Measurements from ENCODE around the gene GSTO2.

GSTO2 gene

DNA sequence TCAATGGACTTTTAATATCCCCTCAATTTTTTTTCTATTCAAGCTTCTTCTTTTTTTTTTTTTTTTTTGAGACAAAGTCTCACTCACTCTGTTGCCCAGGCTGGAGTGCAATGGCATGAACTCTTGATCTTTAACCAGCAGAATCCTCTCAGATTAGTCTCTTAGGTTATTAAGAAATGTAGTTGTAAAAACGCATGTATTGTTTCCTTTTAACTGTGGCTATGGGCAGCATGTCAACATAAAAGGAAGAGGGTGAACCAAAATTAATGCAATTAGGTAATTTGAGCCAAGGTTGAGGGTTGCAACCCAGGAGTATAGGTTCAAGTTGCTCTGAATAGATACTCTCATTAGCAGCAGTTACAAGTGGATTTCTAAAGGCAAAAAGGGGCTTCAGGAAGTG, 18.6 kb upstream of the GSTO2 start:
- Histone ChIP-seq H3F3A (ENCODE audit: insufficient read depth, low read length) (0 out of 2 replicates have a peak, but pooled peaks cover 4% of the 10 kb centered on the region), H3K79me2 (ENCODE audit: low read length) (peaks cover 9% of the 10 kb centered on the region), H3K4me2 (ENCODE audit: low read depth, low read length) (no peak overlapping the region), H3K36me3 (replicated peaks; ENCODE audit: insufficient read depth, low read length) (no peaks in the 10 kb centered on the region), H3K9ac (ENCODE audit: low read length) (no peak overlapping the region), H3K9me3 (replicated peaks; ENCODE audit: insufficient read depth, low read length) (no peaks in the 10 kb centered on the region), H3K9me2 (replicated peaks; ENCODE audit: insufficient read depth, low read length) (no peaks in the 10 kb centered on the region), H3K27me3 (replicated peaks; ENCODE audit: insufficient read depth, low read length) (no peaks in the 10 kb centered on the region), H2AFZ (ENCODE audit: low read length) (no peak overlapping the region), H3K4me3 (ENCODE audit: low read length) (no peak overlapping the region), H3K4me1 (ENCODE audit: low read length) (peaks cover 4% of the 10 kb centered on the region; the same call in 1 of the 2 replicates), H4K20me1 (ENCODE audit: insufficient read depth, low read length) (no peaks in the 10 kb centered on the region), H3K27ac (ENCODE audit: low read length) (no peak overlapping the region)
- TF ChIP-seq EZH2 (optimal IDR thresholded peaks at IDR 0.05; ENCODE audit: low read depth, low read length) (no peak), EZH2phosphoT487 (IDR thresholded peaks at IDR 0.05; ENCODE audit: low read length) (no peak)
- TF ChIP-seq, protein P1, sequence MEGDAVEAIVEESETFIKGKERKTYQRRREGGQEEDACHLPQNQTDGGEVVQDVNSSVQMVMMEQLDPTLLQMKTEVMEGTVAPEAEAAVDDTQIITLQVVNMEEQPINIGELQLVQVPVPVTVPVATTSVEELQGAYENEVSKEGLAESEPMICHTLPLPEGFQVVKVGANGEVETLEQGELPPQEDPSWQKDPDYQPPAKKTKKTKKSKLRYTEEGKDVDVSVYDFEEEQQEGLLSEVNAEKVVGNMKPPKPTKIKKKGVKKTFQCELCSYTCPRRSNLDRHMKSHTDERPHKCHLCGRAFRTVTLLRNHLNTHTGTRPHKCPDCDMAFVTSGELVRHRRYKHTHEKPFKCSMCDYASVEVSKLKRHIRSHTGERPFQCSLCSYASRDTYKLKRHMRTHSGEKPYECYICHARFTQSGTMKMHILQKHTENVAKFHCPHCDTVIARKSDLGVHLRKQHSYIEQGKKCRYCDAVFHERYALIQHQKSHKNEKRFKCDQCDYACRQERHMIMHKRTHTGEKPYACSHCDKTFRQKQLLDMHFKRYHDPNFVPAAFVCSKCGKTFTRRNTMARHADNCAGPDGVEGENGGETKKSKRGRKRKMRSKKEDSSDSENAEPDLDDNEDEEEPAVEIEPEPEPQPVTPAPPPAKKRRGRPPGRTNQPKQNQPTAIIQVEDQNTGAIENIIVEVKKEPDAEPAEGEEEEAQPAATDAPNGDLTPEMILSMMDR (IDR thresholded peaks at IDR 0.05; ENCODE audit: low read length), result no peak
- no peak for DNase-seq

DNA sequence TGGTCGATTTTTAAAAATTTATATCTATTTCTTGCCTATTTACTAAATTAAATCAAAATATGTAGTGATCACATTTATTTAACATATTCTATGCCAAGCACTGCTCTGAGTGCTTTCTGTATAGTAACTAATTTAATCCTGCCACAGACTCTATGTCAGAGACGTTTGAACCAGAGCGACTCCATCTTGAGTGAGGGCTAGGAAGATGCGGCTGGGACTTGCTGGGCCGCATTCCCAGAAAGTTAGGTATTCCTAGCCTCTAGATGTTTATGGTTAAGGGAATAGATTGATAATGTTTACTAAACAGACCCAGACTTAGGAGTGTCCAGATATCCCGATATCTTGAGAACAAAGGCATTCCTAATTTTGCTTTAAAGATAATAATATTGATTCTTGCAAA, 17.5 kb upstream of the GSTO2 start:
- Histone ChIP-seq H3K27ac (ENCODE audit: low read length) (no peak overlapping the region), H4K20me1 (ENCODE audit: insufficient read depth, low read length) (no peaks in the 10 kb centered on the region), H3K9me2 (replicated peaks; ENCODE audit: insufficient read depth, low read length) (no peaks in the 10 kb centered on the region), H3K9ac (ENCODE audit: low read length) (no peak overlapping the region), H3K27me3 (replicated peaks; ENCODE audit: insufficient read depth, low read length) (no peaks in the 10 kb centered on the region), H3K9me3 (replicated peaks; ENCODE audit: insufficient read depth, low read length) (no peaks in the 10 kb centered on the region), H3F3A (ENCODE audit: insufficient read depth, low read length) (0 out of 2 replicates have a peak, but pooled peaks cover 7% of the 10 kb centered on the region), H3K4me1 (ENCODE audit: low read length) (peaks cover 11% of the 10 kb centered on the region; the same call in 1 of the 2 replicates), H3K79me2 (ENCODE audit: low read length) (peaks cover 19% of the 10 kb centered on the region), H2AFZ (ENCODE audit: low read length) (no peak overlapping the region), H3K4me3 (ENCODE audit: low read length) (no peak overlapping the region), H3K36me3 (replicated peaks; ENCODE audit: insufficient read depth, low read length) (no peaks in the 10 kb centered on the region), H3K4me2 (ENCODE audit: low read depth, low read length) (no peak overlapping the region)
- DNase-seq, result no peak
- TF ChIP-seq, protein P1 (IDR thresholded peaks at IDR 0.05; ENCODE audit: low read length), result no peak
- no peak for TF ChIP-seq EZH2phosphoT487 (IDR thresholded peaks at IDR 0.05; ENCODE audit: low read length)
- no peak for TF ChIP-seq EZH2 (optimal IDR thresholded peaks at IDR 0.05; ENCODE audit: low read depth, low read length)

DNA sequence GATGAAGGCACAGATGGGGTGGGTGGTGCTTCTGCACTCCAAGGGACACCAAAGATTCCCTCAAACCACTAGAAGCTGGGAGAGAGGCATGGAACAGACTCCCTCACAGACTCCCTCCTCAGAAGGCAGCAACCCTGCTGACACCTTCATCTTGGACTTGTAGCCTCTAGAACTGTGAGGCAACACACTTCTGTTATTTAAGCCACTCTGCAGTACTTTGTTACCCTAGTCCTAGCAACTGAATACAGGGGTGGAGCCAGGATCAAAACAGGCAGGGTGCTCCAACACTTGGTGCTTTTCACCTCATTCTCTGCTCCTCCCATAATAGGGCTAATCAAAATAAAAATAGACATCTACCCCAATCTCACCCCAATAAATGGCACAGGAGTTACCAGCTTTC, 16.6 kb upstream of the GSTO2 start:
- Histone ChIP-seq H3K4me1 (ENCODE audit: low read length) (peaks cover 12% of the 10 kb centered on the region; the same call in 1 of the 2 replicates), H3K27me3 (replicated peaks; ENCODE audit: insufficient read depth, low read length) (no peaks in the 10 kb centered on the region), H2AFZ (ENCODE audit: low read length) (no peak overlapping the region), H3K4me2 (ENCODE audit: low read depth, low read length) (no peak overlapping the region), H3K4me3 (ENCODE audit: low read length) (no peak overlapping the region), H4K20me1 (ENCODE audit: insufficient read depth, low read length) (no peaks in the 10 kb centered on the region), H3K27ac (ENCODE audit: low read length) (no peak overlapping the region), H3K9ac (ENCODE audit: low read length) (no peak overlapping the region), H3K9me2 (replicated peaks; ENCODE audit: insufficient read depth, low read length) (no peaks in the 10 kb centered on the region), H3F3A (ENCODE audit: insufficient read depth, low read length) (0 out of 2 replicates have a peak, but pooled peaks cover 8% of the 10 kb centered on the region), H3K9me3 (replicated peaks; ENCODE audit: insufficient read depth, low read length) (no peaks in the 10 kb centered on the region), H3K36me3 (replicated peaks; ENCODE audit: insufficient read depth, low read length) (no peaks in the 10 kb centered on the region), H3K79me2 (ENCODE audit: low read length) (peaks cover 29% of the 10 kb centered on the region)
- DNase-seq, result no peak
- TF ChIP-seq, protein P1 (IDR thresholded peaks at IDR 0.05; ENCODE audit: low read length), result no peak
- no peak for TF ChIP-seq EZH2phosphoT487 (IDR thresholded peaks at IDR 0.05; ENCODE audit: low read length)
- no peak for TF ChIP-seq EZH2 (optimal IDR thresholded peaks at IDR 0.05; ENCODE audit: low read depth, low read length)

All from MM.1S (cell line).